Mammary epithelial cell (primary cell): ENCODE data around the gene SPATA31C1.

Source experiments
- EZH2 ChIP-seq: IDR thresholded peaks from 2 replicates; pipeline ENCODE4 v1.6.1; 2012; ENCODE audit warnings: low read length, inconsistent platforms, borderline replicate concordance
- TF ChIP-seq, protein P1 (sequence below), 2 donors: IDR thresholded peaks in 1 of 2; conservative IDR thresholded peaks in 1 of 2; 2 replicates each; pipeline ENCODE4 v1.5.1; 2011 to 2012; ENCODE audit warnings: inconsistent platforms in 2 of 2, low read length in 2 of 2, mild to moderate bottlenecking in 2 of 2, control low read depth in 1 of 2, low read depth in 1 of 2; ENCODE audit not compliant: insufficient read depth in 1 of 2; ENCODE audit errors: extremely low read depth in 1 of 2

- no peak for TF ChIP-seq EZH2
- TF ChIP-seq, protein P1, sequence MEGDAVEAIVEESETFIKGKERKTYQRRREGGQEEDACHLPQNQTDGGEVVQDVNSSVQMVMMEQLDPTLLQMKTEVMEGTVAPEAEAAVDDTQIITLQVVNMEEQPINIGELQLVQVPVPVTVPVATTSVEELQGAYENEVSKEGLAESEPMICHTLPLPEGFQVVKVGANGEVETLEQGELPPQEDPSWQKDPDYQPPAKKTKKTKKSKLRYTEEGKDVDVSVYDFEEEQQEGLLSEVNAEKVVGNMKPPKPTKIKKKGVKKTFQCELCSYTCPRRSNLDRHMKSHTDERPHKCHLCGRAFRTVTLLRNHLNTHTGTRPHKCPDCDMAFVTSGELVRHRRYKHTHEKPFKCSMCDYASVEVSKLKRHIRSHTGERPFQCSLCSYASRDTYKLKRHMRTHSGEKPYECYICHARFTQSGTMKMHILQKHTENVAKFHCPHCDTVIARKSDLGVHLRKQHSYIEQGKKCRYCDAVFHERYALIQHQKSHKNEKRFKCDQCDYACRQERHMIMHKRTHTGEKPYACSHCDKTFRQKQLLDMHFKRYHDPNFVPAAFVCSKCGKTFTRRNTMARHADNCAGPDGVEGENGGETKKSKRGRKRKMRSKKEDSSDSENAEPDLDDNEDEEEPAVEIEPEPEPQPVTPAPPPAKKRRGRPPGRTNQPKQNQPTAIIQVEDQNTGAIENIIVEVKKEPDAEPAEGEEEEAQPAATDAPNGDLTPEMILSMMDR (conservative IDR thresholded peaks at IDR 0.05 in 1 of 2, IDR thresholded peaks at IDR 0.05 in 1 of 2; ENCODE audit: extremely low read depth in 1 of 2, insufficient read depth in 1 of 2, low read depth in 1 of 2, low read length in 2 of 2): no peak
These were observed 31.4 kb upstream of the SPATA31C1 start for GRCh38 chr9:87886210-87886932.
